AG04450 (cell line): Measurements from ENCODE around the gene SLC29A1. TPM values are rescaled to one million over a fixed set of nuclear protein-coding genes. Genes with fewer than 3 reads are reported as not detected.

Experiments
- CTCF ChIA-PET: fragments of 300-600, 350-600 bp; formaldehyde crosslinking; extraction: SDS; loops from one replicate; lab custom pipeline; 2022; ENCODE audit warnings: antibody characterized with exemption, inconsistent platforms; lab: Charles Lee
- POLR2A ChIA-PET: fragments of 350-600 bp; formaldehyde crosslinking; extraction: SDS; loops from one replicate; lab custom pipeline; 2021; ENCODE audit warnings: antibody characterized with exemption, inconsistent platforms; lab: Yijun Ruan, JAX
- DNase-seq: peaks from one replicate; pipeline ENCODE4 v3.0.0-alpha.2; 2011; ENCODE audit warnings: low read depth, low spot score
- H3K27ac ChIP-seq: one replicate; pipeline ENCODE4 v1.5.1; 2012; ENCODE audit warnings: low read depth, low read length, control low read depth
- H3K27me3 ChIP-seq: one replicate; pipeline ENCODE4 v1.6.0; 2012; ENCODE audit warnings: low read length; ENCODE audit not compliant: control insufficient read depth, insufficient read depth
- H3K4me3 ChIP-seq: 2 replicates; pipeline ENCODE4 v1.5.1; 2011; ENCODE audit warnings: mild to moderate bottlenecking, low read depth, low read length, control low read depth
- H3K9me3 ChIP-seq: 2 replicates; pipeline ENCODE4 v1.5.1; 2012; ENCODE audit warnings: low read length; ENCODE audit not compliant: control insufficient read depth, insufficient read depth
- CTCF ChIP-seq: IDR thresholded peaks from 2 replicates; pipeline ENCODE4 v1.5.1; 2011; ENCODE audit warnings: low read depth, low read length, control low read depth, inconsistent platforms
- polyA plus RNA-seq: library from polyadenylated mRNA; depleted of rRNA; stranded (reverse); fragments of >200 nt; gene quantifications from 2 replicates; pipeline ENCODE4 v1.2.3, GENCODE V29; 2011

Gene SLC29A1
- polyA plus RNA-seq, 1 experiment, result 13.2 TPM

GRCh38 chr6:44235891-44236516, 12.6 kb downstream of the SLC29A1 start:
- no peaks in the 10 kb centered on the region for H3K27me3 ChIP-seq
- no peak for TF ChIP-seq CTCF
- no peak overlapping the region for H3K4me3 ChIP-seq
- CTCF ChIA-PET, result interaction anchor here (1.4 to 3.3 kb wide), 8 partner anchors 9 to 141 kb away, joined by 3 to 83 read pairs (median 11); partner anchors contain the start of gene SLC29A1
- POLR2A ChIA-PET, result no interaction called here
- H3K9me3 ChIP-seq, result no peaks in the 10 kb centered on the region
- no peak overlapping the region for H3K27ac ChIP-seq
- no peak for DNase-seq

- TF ChIP-seq CTCF, result no peak
- ChIA-PET CTCF (interaction anchor here (0.6 to 3.3 kb wide), 17 partner anchors 8 to 1318 kb away, joined by 3 to 83 read pairs (median 4); partner anchors contain the start of genes HSP90AB1, SLC29A1 and SLC35B2), POLR2A (interaction anchor here (0.9 to 1.6 kb wide), 5 partner anchors 8 to 441 kb away, joined by 3 to 12 read pairs (median 3); partner anchors contain the start of genes HSP90AB1 and SLC29A1)
- peak overlapping the region; percentile 81 for H3K27ac ChIP-seq
- peak; percentile 83 for DNase-seq
- peak overlapping the region; percentile 70 for H3K4me3 ChIP-seq
- no peaks in the 10 kb centered on the region for H3K9me3 ChIP-seq
- no peaks in the 10 kb centered on the region for H3K27me3 ChIP-seq
These were observed 13.8 kb downstream of the SLC29A1 start for GRCh38 chr6:44237021-44237812.

- no peaks in the 10 kb centered on the region for H3K9me3 ChIP-seq
- H3K27ac ChIP-seq, result peak overlapping the region; percentile 81
- peak; percentile 88 for TF ChIP-seq CTCF
- peak overlapping the region; percentile 70 for H3K4me3 ChIP-seq
- CTCF ChIA-PET, result interaction anchor here (0.6 to 1.8 kb wide), 14 partner anchors 10 to 140 kb away, joined by 3 to 15 read pairs (median 4); partner anchors contain the start of genes HSP90AB1 and SLC35B2
- no peak for DNase-seq
- POLR2A ChIA-PET, result interaction anchor here (0.9 to 1.6 kb wide), 5 partner anchors 8 to 441 kb away, joined by 3 to 12 read pairs (median 3); partner anchors contain the start of genes HSP90AB1 and SLC29A1
- H3K27me3 ChIP-seq, result no peaks in the 10 kb centered on the region
These were observed 14.5 kb downstream of the SLC29A1 start for GRCh38 chr6:44237813-44238433.

GRCh38 chr6:44238687-44239350, 15.4 kb downstream of the SLC29A1 start:
- ChIA-PET POLR2A (interaction anchor here (1.6 kb wide), 1 partner anchor 8 kb away, joined by 12 read pairs; the partner anchor contains the start of gene HSP90AB1), CTCF (interaction anchor here (0.6 to 1.8 kb wide), 2 partner anchors 11 to 66 kb away, joined by 3 to 15 read pairs; no protein-coding TSS in a partner anchor)
- Histone ChIP-seq H3K9me3 (no peaks in the 10 kb centered on the region), H3K27ac (no peak overlapping the region), H3K4me3 (no peak overlapping the region), H3K27me3 (no peaks in the 10 kb centered on the region)
- no peak for DNase-seq
- no peak for TF ChIP-seq CTCF
